Measurements from ENCODE around the gene ACACA.

Gene ACACA

GRCh38 chr17:37225465-37225864 lies 181.2 kb downstream of the ACACA start:
- DNase-seq (no peak), ATAC-seq (no peak)

DNA sequence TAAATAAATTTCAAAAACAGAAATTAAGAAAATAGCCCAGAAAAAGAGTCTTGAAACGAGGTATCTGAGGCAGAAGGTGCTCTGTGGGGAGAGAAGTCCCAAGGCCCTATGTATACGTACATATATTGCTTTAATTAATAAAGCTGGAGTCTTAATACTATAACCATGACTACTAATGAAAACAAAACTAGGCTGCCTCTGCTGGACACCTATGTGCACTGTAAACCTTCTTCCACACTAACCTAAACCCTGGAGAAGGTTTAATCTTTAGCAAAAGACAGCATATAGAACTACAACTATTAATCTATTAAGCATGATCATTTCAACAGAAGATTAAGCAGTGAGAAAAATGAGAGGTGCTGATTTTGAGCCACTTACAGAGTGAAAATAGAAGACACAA lies 184.8 kb downstream of the ACACA start:
- ATAC-seq (no peak), DNase-seq (no peak)

GRCh38 chr17:37220607-37220953 lies 186.1 kb downstream of the ACACA start:
- DNase-seq (peak; percentile 3), ATAC-seq (no peak)

DNA sequence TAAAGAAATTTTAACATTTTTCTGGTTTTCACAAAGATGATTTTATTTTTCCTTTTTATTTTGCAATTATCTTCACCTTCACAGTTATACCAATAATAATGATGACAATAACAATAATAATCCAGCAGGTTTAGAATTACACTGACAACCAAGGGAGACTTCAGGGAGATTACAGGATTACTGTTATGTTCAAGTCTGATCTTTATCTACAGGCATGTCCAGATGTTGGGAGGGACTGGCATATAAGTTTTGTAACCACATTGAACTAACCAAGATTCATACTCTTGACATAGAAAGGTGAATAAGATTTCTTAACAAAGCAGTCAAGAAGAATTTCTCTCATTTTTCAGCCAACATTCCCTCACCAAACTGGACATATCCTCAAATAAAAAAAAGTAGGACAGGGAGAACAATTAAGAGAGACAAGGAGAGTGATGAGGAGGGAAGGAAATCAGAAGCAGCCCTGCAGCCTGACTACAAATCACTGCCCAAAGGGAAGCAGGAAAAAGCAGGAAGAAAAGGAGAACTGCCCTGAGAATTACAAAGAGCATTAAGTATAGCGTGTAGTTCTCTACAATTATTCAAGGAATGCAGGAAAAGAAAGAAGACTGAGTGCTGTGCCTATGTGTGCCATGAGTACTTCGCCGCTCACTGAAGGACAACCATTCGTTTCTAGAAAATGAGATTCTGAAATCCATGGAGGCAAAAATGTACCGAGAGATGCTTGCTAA lies 186.6 kb downstream of the ACACA start:
- ATAC-seq (no peak), DNase-seq (no peak)

- ATAC-seq (no peak), DNase-seq (no peak)
These were observed 187.8 kb downstream of the ACACA start for GRCh38 chr17:37218849-37219248.

DNA sequence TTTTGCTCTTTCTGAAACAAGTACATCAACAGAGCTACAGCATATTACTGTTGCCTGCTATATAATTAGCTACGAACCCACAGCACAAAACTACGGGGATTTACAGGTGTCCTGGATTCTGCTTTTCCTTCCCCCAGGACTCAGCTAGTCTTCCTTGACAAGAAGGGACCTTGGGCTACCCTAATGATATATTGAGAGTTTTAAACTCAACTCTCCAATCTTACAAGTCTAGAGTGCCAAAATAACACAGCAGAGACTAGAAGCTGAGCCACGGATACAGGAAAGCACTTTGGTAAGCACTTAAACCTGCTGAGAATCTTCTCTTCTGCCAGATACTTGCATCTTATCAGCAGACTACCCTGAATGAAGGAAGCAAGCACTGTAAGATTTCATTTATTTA lies 192.2 kb downstream of the ACACA start:
- DNase-seq (no peak), ATAC-seq (no peak)

GRCh38 chr17:37213927-37214326 lies 192.7 kb downstream of the ACACA start:
- ATAC-seq (no peak), DNase-seq (no peak)

DNA sequence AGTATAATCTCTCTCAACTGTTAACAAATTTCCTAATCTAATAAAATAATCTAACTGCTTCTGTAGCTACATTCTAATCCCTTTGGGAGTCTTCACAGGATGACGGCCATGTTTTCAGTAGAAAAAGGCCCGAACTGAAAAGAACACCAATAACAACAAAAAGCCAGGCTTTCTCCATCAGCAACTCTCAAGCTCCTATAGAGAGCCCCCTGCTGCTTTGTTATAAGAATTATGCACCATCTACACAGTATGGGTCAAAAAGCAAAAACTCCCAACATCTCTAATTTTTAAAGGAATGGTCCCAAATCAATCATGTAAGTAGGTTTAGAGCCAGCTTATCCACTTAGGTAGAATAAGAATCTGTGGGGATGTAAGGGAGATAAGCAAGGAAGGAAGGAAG lies 194.5 kb downstream of the ACACA start:
- DNase-seq (no peak), ATAC-seq (no peak)

DNA sequence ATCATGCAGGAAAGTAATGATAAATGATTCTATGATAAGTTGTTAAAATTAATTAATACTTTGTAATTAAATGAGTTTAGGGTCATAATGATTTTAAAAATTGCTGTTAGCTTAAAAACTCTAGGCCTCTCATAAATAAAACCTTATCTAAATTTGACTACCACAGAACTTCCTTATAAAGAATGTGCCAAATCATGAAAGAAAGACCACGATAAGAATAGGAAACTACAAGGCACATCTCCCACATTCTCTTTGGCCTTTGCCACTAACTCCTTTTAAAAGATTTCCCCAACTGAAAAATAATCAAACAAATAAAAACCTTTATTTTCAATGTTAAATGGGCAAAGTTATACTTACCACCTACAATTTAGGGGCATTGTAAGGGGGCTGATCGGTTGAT lies 195.5 kb downstream of the ACACA start:
- no peak for ATAC-seq
- DNase-seq: no peak

- no peak for ATAC-seq
- DNase-seq: no peak
These were observed 199.5 kb downstream of the ACACA start for GRCh38 chr17:37207103-37207502.

- DNase-seq (no peak), ATAC-seq (no peak)
These were observed 200.3 kb downstream of the ACACA start for GRCh38 chr17:37206299-37206698.

- no peak for ATAC-seq
- no peak for DNase-seq
These were observed 206.1 kb downstream of the ACACA start for GRCh38 chr17:37200497-37200896.

DNA sequence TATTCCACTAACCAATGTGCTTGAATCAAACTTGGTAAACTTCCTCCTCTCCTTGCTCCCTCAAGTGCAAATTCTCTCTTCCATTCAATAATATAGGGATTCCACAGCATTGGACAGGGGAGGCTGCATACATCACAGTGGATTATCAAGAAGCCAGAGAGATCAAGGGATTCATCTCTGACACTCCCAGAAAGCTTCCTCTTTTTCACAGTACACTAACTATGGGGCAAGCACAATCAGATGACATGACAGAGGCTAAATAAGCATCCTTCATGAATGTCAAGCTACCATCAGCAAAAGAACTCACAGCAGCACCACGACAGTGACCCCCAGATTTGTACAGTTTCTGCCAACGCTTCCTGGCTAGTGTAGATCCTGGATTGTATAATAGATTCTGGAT lies 209.3 kb downstream of the ACACA start:
- ATAC-seq: no peak

GRCh38 chr17:37194208-37194607 lies 212.4 kb downstream of the ACACA start:
- DNase-seq: no peak

More for the DNA sequence above, 209.3 kb downstream of the ACACA start:
- DNase-seq: no peak

DNA sequence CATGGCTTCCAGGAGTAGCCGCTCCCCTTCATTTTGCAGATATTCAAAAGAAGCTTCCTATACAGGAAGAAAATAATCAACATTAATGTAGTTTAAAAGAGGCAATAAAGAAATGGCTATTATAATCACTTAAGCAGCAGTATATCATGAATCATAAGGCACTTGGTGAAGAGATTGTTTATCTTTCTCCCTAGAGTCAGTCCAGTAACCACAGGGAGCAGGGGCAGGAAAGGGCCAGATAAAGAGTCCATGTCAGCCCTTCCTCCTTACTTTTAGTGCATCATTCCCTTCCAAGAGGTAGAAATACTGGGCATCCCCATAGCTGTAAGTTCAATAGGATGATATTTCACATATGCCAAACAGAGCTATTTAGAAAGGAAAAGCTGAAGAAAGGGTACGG lies 215.4 kb downstream of the ACACA start:
- DNase-seq (no peak), ATAC-seq (no peak)

More at GRCh38 chr17:37194208-37194607, 212.4 kb downstream of the ACACA start:
- ATAC-seq: no peak

DNA sequence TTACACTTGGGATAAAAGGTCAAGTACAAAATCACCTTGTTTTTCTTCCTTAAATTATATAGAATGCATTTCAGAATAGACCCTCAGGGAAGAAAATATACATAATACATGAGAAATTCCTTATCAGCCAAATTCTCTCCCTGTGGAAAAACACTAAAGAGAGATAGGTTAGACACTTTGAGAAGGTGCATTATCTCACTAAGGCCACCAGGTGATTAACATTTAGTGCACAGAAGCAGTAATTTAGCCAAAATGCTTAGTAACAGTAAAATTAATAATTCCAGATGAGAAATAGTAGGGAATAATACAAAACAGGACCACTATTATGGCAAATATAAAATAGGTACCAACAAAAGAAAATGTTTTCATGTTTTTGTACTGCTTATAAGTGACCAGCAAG lies 216.1 kb downstream of the ACACA start:
- ATAC-seq: no peak
- DNase-seq: no peak

DNA sequence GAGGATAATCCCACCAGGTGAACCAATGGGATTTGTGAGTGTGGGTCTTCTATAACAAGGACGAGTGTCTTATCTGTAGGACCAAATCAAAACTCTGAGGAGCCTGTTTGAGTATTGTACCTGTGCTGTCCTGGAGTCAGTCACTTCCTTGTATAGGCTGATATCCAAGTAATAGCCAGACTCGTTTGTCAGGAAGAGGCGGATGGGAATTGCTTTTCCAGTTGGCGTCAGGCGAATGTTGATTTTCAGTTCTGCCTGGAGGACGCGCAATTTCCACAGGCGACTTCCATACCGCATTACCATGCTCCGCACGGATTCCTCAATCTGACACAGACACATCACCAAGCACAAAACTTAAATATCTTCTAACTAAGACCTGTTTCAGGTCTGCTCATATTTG lies 218.5 kb downstream of the ACACA start:
- DNase-seq (no peak), ATAC-seq (no peak)

GRCh38 chr17:37187262-37187661 lies 219.4 kb downstream of the ACACA start:
- no peak for ATAC-seq
- DNase-seq: no peak

- no peak for ATAC-seq
- no peak for DNase-seq
These were observed 223.7 kb downstream of the ACACA start for GRCh38 chr17:37182786-37183465.

DNA sequence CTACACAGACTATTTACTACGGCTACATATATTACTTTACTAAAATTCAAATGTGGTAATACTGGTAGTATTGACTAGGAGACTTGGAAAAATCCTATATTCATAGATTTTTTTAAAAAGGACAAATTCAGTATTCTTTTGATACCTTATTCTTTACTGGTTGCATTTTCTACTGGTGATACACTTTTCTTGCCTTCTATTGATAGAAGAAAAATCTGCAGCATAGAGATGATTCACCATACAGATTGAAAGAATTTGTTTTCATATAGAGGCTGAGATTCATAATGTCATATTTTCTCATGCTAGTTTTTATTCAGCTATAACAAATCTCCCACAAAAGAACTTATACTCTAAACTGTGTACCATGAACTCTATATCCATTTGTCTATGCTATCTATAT lies 226.3 kb downstream of the ACACA start:
- DNase-seq (no peak), ATAC-seq (no peak)

DNA sequence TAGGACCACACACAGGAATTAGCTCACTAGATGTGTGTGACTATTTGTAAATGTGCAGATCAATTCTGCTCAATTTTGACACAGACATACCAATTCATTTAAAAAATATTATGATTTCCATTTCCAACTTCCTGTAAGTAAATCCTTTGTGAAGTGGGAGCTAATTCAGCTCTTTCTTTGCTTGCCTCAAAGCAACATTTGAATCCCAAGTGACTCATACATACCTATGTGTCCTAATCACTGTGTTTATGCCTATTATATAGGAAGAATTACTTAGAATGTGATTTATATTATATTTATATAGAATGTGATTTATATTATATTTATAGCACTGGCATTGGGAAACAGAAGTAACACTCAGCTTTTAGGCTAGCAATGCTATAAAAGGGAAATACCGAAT lies 226.7 kb downstream of the ACACA start:
- ATAC-seq (no peak), DNase-seq (no peak)

DNA sequence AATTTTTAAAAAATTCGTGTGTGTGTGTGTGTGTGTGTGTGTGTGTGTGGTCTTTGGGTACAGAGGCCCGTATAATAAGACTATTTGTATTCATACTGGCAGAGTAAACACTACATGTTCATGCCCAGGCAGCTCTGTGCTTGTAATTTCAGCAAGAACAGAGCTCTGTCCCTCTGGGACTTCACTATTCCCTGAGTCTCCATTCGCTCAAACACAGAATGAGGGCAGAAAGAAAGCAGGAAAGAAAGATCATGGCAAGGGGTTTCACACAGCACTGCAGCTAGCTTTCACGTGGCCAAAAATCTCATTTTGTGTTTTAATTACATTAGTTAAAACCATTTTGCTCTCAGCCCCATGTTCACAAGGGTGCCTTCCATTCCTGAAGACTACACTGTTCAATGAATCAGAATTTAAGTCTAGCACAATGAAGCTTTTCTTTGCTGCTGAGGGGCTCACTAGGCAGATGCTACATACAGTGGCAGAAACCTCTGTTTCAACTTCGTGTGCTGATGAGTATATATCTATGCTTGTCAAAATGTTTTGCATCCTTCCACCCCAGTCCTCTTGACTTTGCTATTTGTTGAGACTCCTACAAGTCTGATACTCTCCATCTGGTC lies 229.3 kb downstream of the ACACA start:
- no peak for ATAC-seq

GRCh38 chr17:37176723-37177122 lies 229.9 kb downstream of the ACACA start:
- ATAC-seq (no peak), DNase-seq (no peak)

More for the DNA sequence above, 229.3 kb downstream of the ACACA start:
- no peak for DNase-seq

DNA sequence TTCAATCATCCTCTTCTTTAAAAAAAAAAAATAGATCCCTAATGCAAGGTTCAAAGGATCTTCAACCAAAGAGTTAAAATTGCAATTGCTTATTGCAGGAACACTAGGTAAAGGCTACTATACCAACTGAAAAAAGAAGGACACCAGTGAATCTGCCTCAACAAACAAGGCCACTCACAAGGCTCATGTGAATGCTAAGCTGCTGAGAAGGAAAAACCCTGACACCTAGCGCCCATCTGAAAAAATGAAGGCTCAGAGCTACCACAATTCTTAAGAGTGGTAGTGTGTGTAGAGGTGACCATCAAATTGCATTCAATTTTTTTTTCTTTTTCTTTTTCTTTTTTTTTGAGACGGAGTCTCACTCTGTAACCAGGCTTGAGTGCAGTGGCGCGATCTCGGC lies 232.4 kb downstream of the ACACA start:
- DNase-seq: no peak

More for the DNA sequence above, 232.4 kb downstream of the ACACA start:
- ATAC-seq: no peak
